ENCODE data around the gene TANGO6. TPM values are rescaled to one million over a fixed set of nuclear protein-coding genes. Genes with fewer than 3 reads are reported as not detected.

The TANGO6 gene
- total RNA-seq, 5 donors from 2014 or later (not counting 1 experiment from before 2014, with no cell fraction given): 25.2 to 35.2 (median 29.0) TPM

GRCh38 chr16:69133373-69133954 lies 290.1 kb downstream of the TANGO6 start:
- Histone ChIP-seq H3K4me1 (ENCODE audit: control insufficient read depth in 1 of 2, extremely low read depth in 1 of 2, insufficient read depth in 2 of 2, low read length in 2 of 2) (peaks cover 16 to 20% of the 10 kb centered on the region in 2 experiments), H3K36me3 (ENCODE audit: control insufficient read depth in 2 of 2, extremely low read depth in 1 of 2, insufficient read depth in 1 of 2, low read length in 1 of 2) (peaks cover 5 to 18% of the 10 kb centered on the region in 2 donors), H3K27me3 (replicated peaks in 1 of 2; ENCODE audit: control insufficient read depth in 2 of 2, extremely low read depth in 1 of 2, insufficient read depth in 2 of 2, low read length in 1 of 2) (no peaks in the 10 kb centered on the region), H3K27ac (ENCODE audit: low read length) (no peak overlapping the region), H3K4me3 (ENCODE audit: control insufficient read depth in 1 of 2, extremely low read depth in 1 of 2, low read length in 1 of 2) (peak overlapping the region; percentile 80 to 92), H3K9me3 (no peaks in the 10 kb centered on the region)
- POLR2A ChIA-PET: interaction anchor here (0.6 to 1.1 kb wide), 7 partner anchors 24 to 822 kb away, joined by 3 to 5 read pairs (median 4); partner anchors contain the start of genes PRMT7 (in 1 of the 2) and SLC7A6OS (in 1 of the 2)
- ATAC-seq (replicated peaks in 1 of 4) (no peak), DNase-seq (no peak)
- no peaks in the 10 kb centered on the region for H3K27me3 Mint-ChIP-seq
- peak overlapping the region; percentile 92 to 95 (median 94) for H3K4me3 Mint-ChIP-seq
- peaks cover 17% of the 10 kb centered on the region for H3K36me3 Mint-ChIP-seq
- peaks cover 55 to 61% (median 55%) of the 10 kb centered on the region in 3 donors for H3K4me1 Mint-ChIP-seq
- H3K9me3 Mint-ChIP-seq: no peaks in the 10 kb centered on the region
- peak overlapping the region; percentile 83 to 93 for H3K27ac Mint-ChIP-seq
- CTCF ChIA-PET: interaction anchor here (0.5 to 1.2 kb wide), 6 partner anchors 10 to 603 kb away, joined by 3 to 8 read pairs (median 4); no protein-coding TSS in a partner anchor
- 52% methylated on average over 3 of the region's 5 CpGs for WGBS (ENCODE audit: insufficient coverage)

Other genes with a start within 250 kb of the TANGO6 start
- 1 to 10 TPM in 1 of 5 donors, under 1 TPM in 3, not detected in 1; 0.36 to 1.1 (median 0.60) TPM for gene CDH3, start 198.2 kb upstream of the TANGO6 start, total RNA-seq
- gene CDH1, start 106.2 kb upstream of the TANGO6 start, total RNA-seq: 1 to 10 TPM in 3 of 5 donors, under 1 TPM in 2; 0.38 to 6.8 (median 1.4) TPM